HepG2 (cell line): Measurements from ENCODE around the gene UBE2Q2. TPM values are rescaled to one million over a fixed set of nuclear protein-coding genes. Genes with fewer than 3 reads are reported as not detected.

Experiments used
- AKNA ChIP-seq: sonication (generic); formaldehyde crosslinking; IDR thresholded peaks from 2 replicates; pipeline ENCODE4 v1.4.0; 2020; ENCODE audit warnings: missing genetic modification reagents, borderline replicate concordance
- CC2D1A ChIP-seq: sonication (generic); formaldehyde crosslinking; IDR thresholded peaks from 2 replicates; pipeline ENCODE4 v1.8.1; 2023; ENCODE audit warnings: mild to moderate bottlenecking, missing genetic modification reagents
- GABPB1 ChIP-seq: IDR thresholded peaks from 2 replicates; pipeline ENCODE4 v1.6.1; 2016; ENCODE audit warnings: mild to moderate bottlenecking, missing genetic modification reagents, moderate library complexity, missing compliant biosample characterization
- KDM2A ChIP-seq: sonication (generic); formaldehyde crosslinking; IDR thresholded peaks from 2 replicates; pipeline ENCODE4 v1.4.0; 2020; ENCODE audit warnings: low read depth, missing genetic modification reagents, borderline replicate concordance
- KLF15 ChIP-seq: sonication (generic); formaldehyde crosslinking; IDR thresholded peaks from 2 replicates; pipeline ENCODE4 v1.8.1; 2023; ENCODE audit warnings: borderline replicate concordance, mild to moderate bottlenecking, inconsistent platforms, missing genetic modification reagents, mixed read lengths
- MAFF ChIP-seq: IDR thresholded peaks from 2 replicates; pipeline ENCODE4 v1.6.1; 2011; ENCODE audit warnings: low read depth, low read length, improper control_type of control experiment
- NR1H2 ChIP-seq: sonication (generic); formaldehyde crosslinking; IDR thresholded peaks from 2 replicates; pipeline ENCODE4 v1.8.1; 2022; ENCODE audit warnings: low read depth, missing genetic modification reagents, borderline replicate concordance
- PCBP2 ChIP-seq: fragments of 200-400 bp; formaldehyde crosslinking; optimal IDR thresholded peaks from 2 replicates; pipeline ENCODE3; 2018; ENCODE audit warnings: low read length, low read depth; ENCODE audit not compliant: poor library complexity, severe bottlenecking
- RAD21 ChIP-seq: fragments of 450-650 bp; formaldehyde crosslinking; IDR thresholded peaks from 2 replicates; pipeline ENCODE4 v1.5.0; 2020; ENCODE audit warnings: mild to moderate bottlenecking
- RXRB ChIP-seq: IDR thresholded peaks from 2 replicates; pipeline ENCODE4 v1.6.1; 2016; ENCODE audit warnings: borderline replicate concordance, missing genetic modification reagents, missing compliant biosample characterization
- SALL2 ChIP-seq: sonication (generic); formaldehyde crosslinking; IDR thresholded peaks from 2 replicates; pipeline ENCODE4 v1.8.1; 2023; ENCODE audit warnings: mild to moderate bottlenecking, missing genetic modification reagents, inconsistent platforms
- SMAD3 ChIP-seq: sonication (generic); formaldehyde crosslinking; IDR thresholded peaks from 2 replicates; pipeline ENCODE4 v1.4.0; 2020; ENCODE audit warnings: missing genetic modification reagents
- ZBTB21 ChIP-seq: sonication (generic); formaldehyde crosslinking; IDR thresholded peaks from 2 replicates; pipeline ENCODE4 v1.4.0; 2020; ENCODE audit warnings: missing genetic modification reagents
- ZC3H13 ChIP-seq: sonication (generic); formaldehyde crosslinking; IDR thresholded peaks from 2 replicates; pipeline ENCODE4 v1.8.1; 2023; ENCODE audit warnings: mild to moderate bottlenecking, missing genetic modification reagents, moderate library complexity
- ZNF264 ChIP-seq: sonication (generic); formaldehyde crosslinking; IDR thresholded peaks from 2 replicates; pipeline ENCODE4 v1.4.0; 2020; ENCODE audit warnings: missing genetic modification reagents
- ZNF280D ChIP-seq: sonication (generic); formaldehyde crosslinking; IDR thresholded peaks from 2 replicates; pipeline ENCODE4 v1.5.1; 2020; ENCODE audit warnings: mild to moderate bottlenecking, missing genetic modification reagents
- ZNF317 ChIP-seq: sonication (generic); formaldehyde crosslinking; IDR thresholded peaks from 2 replicates; pipeline ENCODE4 v1.5.0; 2020; ENCODE audit warnings: mild to moderate bottlenecking, missing genetic modification reagents
- ZNF350 ChIP-seq: sonication (generic); formaldehyde crosslinking; IDR thresholded peaks from 2 replicates; pipeline ENCODE4 v1.4.0; 2020; ENCODE audit warnings: mild to moderate bottlenecking, low read depth, missing genetic modification reagents, borderline replicate concordance
- ZNF432 ChIP-seq: sonication (generic); formaldehyde crosslinking; IDR thresholded peaks from 2 replicates; pipeline ENCODE4 v1.5.0; 2020; ENCODE audit warnings: missing genetic modification reagents, mild to moderate bottlenecking, borderline replicate concordance
- ZNF446 ChIP-seq: sonication (generic); formaldehyde crosslinking; IDR thresholded peaks from 2 replicates; pipeline ENCODE4 v1.5.0; 2020; ENCODE audit warnings: mild to moderate bottlenecking, missing genetic modification reagents
- ZNF567 ChIP-seq: sonication (generic); formaldehyde crosslinking; IDR thresholded peaks from 2 replicates; pipeline ENCODE4 v1.8.1; 2023; ENCODE audit warnings: mild to moderate bottlenecking, missing genetic modification reagents, borderline replicate concordance
- polyA plus RNA-seq, 8 experiments: library from polyadenylated mRNA; depleted of rRNA in 3 of 8; stranded (reverse) in 7 of 8; unstranded in 1 of 8; fragments of >200 nt; fragmentation: Illumina TruSeq in 4 of 8; extraction: Trizol in 4 of 8; gene quantifications; 2 replicates each; pipeline versions ENCODE4 v1.2.1 to v1.2.3, GENCODE V29; 2011 to 2016; ENCODE audit warnings: low read depth in 4 of 8, missing spikeins in 1 of 8, mixed read lengths in 1 of 8; ENCODE audit not compliant: insufficient read depth in 1 of 8
- total RNA-seq, 5 experiments: library from RNA; depleted of rRNA; stranded (reverse); fragments of >200 nt; fragmentation: Illumina TruSeq; extraction: Trizol; gene quantifications; 2 replicates each; pipeline ENCODE4 v1.2.3, GENCODE V29; 2016; ENCODE audit warnings: low read depth in 1 of 5

UBE2Q2 gene
- total and polyA plus RNA-seq, 2 of the 13 experiments (the other 11 are each of a cell fraction or from before 2014, with no cell fraction given): 10.6 to 20.4 TPM

GRCh38 chr15:75903331-75904239, 60.3 kb downstream of the UBE2Q2 start, which contains the start of gene FBXO22 (continued):
- TF ChIP-seq ZNF280D (CRISPR knock-in tag) (peak; percentile 85; the same call in 1 of the 2 replicates), AKNA (CRISPR knock-in tag) (peak; percentile 88; the same call in 1 of the 2 replicates), GABPB1 (CRISPR knock-in tag) (peak; percentile 99), SALL2 (CRISPR knock-in tag) (peak; percentile 96), RAD21 (peak; percentile 53; the same call in 1 of the 2 replicates), ZBTB21 (CRISPR knock-in tag) (peak; percentile 58), MAFF (no peak), KDM2A (CRISPR knock-in tag) (peak; percentile 98), KLF15 (CRISPR knock-in tag) (peak; percentile 77; the same call in 1 of the 2 replicates), ZC3H13 (CRISPR knock-in tag) (peak; percentile 43; the same call in 1 of the 2 replicates), ZNF350 (peak; percentile 66; the same call in 1 of the 2 replicates), PCBP2 (no peak), ZNF264 (CRISPR knock-in tag) (peak; percentile 85), ZNF567 (CRISPR knock-in tag) (peak; percentile 76; the same call in 1 of the 2 replicates), ZNF446 (CRISPR knock-in tag) (0 out of 2 replicates have a peak, but pooled peaks have one; percentile 2), RXRB (peak; percentile 59), ZNF317 (peak; percentile 36; the same call in 1 of the 2 replicates), CC2D1A (no peak), ZNF432 (CRISPR knock-in tag) (no peak), SMAD3 (CRISPR knock-in tag) (peak; percentile 57), NR1H2 (no peak)
